HG03097 (cell line): ENCODE data around the gene SLC9A9.
"Not testable (repeated sequence)": the region's sequence is repeated elsewhere in the genome, so short reads cannot be mapped to it uniquely, and the experiment has no call there.

Source experiments
- ATAC-seq: cut with Tn5 transposase; IDR thresholded peaks from one replicate; pipeline ENCODE4 v1.9.1; 2021; ENCODE audit not compliant: unreplicated experiment, low FRiP score

The SLC9A9 gene

DNA sequence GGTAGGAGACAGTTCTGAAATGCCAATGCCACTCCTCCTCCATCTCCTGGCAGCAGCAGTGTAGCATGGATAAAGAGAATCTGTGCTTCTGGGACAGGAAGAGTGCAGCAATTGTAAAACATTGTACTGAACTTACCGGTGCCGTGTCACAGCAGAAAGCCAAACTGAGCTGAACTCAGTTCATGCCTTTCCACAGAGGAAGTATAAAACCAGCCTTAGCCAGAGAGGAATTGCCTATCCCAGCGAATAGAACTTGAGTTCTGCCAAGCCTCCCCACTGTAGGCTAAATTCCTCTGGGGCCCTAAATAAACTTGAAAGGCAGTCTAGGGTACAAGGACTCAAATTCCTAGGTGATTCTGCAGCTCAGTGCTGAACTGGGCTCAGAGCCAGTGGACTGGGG lies 148.8 kb downstream of the SLC9A9 start:
- ATAC-seq = no peak

DNA sequence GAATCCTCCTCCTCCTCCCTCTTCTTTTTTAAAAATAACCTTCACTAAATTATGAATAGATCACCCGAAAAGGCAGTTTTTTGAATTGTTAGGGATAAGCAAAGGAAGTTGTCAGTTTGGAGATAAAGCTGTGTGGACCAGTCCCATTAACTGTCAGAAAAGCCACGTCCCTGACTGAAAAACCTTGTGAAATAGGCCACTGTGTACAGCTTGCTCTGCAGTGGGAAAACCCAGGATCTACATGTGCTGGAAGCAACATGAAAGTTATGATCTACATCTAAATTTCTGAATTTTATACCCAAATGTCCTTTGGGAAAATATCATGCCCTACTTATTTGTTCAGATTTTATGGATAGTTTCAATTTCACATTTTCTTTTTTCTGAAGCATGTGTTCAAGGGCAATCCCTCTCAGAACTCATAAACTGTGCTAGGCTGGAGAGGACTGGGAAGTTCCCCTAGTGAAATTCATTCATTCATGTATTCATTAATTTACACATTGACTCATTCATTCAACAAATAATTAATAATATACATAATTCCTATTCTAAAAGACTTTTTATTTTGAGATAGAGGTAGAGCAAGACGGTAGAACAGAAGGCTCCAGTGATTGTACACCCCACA lies 149.5 kb downstream of the SLC9A9 start:
- ATAC-seq = no peak

DNA sequence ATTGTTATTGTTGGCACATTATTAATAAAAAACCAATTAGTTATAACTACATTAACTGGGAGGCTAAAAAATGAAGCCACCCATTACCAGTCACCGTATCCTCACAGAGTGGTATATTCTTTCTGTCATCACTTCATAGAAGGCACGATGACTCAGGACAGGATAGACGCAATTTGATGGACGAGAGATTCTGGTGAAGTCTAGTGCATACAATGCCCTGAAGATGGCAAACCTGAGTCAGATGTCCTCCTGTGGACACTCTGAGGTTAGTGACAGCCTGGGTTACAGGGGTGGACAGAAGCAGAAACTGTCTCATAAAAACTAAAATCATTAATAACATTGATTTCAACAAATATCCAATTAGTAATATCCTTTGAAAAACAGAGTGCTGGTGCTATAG lies 150.3 kb downstream of the SLC9A9 start:
- ATAC-seq = no peak

DNA sequence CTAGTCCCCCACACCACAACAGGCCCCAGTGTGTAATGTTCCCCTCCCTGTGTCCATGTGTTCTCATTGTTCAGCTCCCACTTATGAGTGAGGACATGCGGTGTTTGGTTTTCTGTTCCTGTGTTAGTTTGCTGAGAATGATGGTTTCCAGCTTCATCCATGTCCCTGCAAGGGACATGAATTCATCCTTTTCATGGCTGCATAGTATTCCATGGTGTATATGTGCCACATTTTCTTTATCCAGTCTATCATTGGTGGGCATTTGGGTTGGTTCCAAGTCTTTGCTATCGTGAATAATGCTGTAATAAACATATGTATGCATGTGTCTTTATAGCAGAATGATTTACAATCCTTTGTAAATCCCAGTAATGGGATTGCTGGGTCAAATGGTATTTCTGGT lies 152.9 kb downstream of the SLC9A9 start:
- not testable (repeated sequence) for ATAC-seq

DNA sequence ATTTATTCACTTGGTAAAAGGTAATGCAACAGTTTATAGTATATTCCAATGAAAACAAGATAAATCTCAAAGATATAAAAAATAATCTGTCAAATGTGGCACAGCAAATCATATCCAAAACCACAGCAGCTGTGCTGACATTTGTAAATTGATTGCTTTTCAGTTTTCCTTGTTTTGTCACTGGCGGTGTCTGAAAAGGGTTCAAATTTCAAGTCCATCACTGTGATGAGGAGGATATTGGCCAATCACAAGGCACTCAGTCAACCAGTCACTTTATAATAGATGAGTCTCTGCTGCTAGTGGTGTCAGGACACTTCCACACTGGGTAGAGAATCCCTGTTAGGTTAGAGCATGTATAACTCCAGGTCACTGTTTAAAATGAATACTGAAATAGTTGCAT lies 154.8 kb downstream of the SLC9A9 start:
- no peak for ATAC-seq

DNA sequence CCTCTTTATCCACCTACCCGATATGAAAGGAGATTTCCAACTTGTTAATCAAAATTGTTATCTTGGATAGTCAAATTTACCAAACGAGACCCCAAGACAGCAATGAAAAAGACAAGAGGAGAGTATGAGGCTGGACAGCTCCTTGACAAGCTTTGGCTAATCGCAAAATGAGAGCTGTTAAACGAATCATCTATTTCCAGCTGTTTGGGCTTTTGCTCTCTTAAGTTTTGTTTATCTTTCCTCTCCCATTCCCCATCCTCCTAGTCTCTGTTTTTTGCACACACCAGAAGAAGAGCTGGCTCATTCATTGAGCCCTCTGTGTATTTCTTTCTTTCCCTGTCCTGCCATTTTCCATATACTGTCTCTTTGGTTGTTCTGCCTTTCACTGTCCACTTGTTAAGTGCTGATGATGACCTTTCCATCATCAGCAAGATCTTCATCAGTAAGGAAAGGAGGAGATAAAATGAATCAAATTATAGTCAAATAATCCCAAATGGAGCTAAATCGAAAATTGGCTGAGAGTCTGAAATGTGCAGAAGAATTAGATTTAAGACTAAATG lies 161.6 kb downstream of the SLC9A9 start:
- ATAC-seq = no peak

DNA sequence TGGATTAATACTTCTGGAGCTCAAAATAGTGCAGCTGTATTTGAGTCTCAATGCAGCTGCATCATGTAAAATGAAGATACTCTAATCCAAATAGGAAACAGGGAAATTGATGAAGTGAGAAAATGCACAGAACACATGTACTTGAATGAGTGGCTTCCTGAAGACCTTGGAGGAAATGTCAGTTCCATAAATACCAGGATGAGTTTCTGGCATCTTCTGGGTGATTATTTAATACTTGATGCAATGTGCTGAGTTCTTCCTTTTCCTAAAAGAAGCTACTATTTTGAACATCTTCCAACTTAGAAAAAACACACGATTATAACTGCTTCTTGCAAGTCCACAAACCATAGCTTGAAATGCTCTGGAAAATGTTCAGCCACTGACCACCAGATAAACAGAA lies 162.8 kb downstream of the SLC9A9 start:
- no peak for ATAC-seq

DNA sequence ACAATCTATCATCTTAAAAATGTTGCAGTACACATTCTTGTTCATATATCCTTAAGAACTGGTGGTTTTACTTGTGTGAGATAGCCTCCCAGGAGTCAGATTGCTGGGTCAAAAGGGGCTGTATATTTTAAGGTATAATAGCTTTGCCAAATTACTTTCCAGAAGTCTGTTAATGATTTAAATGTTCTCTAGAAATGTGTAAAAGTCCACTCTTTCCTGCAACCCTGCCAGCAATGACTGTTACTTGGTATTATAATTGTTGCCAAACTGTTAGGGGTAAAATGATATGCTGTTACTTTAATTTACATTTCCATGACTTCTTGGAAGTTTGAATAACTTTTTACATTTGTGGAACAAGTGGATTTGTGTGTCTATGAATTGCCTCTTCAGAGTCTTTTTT lies 170.8 kb downstream of the SLC9A9 start:
- no peak for ATAC-seq

DNA sequence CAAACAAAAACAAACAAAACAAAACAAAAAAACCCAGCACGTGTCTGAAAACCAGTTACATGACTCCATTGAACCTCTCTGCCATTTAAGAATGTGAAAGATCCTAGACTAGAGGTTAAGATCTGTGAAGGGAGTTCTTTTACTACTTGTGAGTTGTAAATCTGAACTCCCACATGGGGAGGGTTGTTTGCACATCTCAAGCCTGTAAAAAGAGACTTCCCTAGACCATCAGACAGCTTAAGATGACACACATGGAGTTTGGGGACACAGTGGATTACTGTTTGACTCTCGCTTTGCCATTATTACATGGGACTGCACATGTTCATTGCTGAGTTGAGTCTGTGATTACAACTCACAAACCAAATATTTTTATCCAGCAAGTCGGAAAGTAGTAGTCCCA lies 171.5 kb downstream of the SLC9A9 start:
- ATAC-seq = no peak

DNA sequence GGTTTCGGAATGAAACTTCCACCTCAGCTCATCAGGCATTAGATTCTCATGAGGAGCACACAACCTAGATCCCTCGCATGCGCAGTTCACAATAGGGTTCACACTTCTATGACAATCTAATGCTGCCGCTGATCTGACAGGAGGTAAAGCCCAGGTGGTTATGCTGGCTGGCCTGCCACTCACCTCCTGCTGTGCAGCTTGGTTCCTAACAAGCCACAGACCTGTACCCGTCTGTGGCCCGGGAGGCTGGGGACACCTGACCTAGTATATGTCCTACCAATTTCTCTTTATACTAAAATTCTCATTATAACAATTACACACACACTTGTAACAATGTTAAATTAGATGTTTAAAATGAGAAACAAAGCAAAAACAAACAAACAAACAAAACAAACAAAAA lies 172.2 kb downstream of the SLC9A9 start:
- ATAC-seq = no peak

DNA sequence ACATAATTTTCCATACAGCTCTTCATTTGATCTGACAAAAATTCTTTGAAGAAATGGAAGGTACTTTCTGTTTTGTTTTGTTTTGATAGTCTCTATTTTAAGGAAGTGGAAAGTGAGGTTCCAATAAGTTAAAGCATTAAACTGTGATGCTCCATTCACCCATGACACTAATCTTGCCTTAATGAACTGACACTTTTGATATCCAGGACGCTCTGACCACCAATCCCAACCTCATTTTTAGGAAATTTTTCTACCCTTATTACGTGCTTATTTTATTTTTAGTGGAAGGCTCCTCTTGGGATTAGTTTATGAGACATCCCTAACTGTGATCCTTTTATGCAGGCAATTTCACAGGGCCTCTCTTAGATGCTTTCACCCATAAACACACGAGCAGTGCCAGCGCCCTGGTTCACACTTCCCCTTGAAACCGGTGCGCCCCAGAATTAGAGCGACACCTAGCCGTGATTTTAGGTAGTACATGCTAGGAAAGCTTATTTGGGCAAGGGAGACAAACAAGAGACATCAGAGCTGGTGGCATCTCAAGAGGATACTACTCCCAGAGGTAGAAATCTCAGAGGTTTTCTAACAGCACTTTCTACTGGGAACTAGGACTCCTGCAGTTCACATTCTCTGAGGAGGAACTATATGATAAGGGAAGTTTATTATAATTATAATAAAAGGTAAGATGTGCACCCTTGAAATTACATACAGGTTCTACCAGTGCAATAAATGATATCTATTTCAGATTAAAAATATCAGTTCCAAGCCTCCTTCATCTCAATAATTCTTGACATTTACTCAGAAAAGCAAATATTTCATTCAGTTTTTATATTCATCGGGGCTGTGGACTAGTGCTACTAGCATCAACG lies 173.9 kb downstream of the SLC9A9 start:
- ATAC-seq = peak; percentile 64

DNA sequence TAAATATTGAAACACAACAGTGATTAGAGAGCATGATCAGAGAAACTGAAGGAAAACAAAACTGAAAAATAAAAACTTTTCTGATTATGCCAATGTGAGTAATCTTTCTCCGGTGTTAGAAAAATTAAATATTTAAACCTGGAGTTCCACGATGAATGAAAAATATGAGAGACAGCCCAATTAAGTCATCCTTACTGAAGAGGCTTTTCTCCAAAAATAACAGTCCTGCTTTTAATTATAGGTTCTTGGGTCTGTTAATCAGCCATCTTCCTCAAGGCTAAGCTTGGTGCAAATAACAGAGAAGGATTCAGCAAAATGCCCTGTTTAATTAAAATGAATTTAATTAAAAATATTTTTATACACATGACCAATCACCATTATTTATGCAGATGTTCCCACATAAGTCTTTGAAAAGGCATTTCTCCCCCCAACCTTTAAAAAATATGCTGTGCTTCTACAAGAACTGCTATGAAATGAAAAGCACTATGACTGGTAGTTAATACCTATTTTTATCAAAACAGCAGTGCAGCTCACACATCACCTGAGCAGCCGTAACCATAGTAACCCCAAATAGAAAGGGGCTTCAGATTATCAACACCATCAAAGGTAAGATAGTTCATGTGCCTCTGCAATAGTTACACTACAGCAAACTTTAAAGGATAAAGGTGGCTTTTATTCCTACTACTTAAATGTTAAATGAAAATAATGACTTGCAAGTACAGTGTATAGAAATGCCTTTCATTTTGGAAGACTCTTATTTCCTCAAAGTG lies 175.7 kb downstream of the SLC9A9 start:
- no peak for ATAC-seq

DNA sequence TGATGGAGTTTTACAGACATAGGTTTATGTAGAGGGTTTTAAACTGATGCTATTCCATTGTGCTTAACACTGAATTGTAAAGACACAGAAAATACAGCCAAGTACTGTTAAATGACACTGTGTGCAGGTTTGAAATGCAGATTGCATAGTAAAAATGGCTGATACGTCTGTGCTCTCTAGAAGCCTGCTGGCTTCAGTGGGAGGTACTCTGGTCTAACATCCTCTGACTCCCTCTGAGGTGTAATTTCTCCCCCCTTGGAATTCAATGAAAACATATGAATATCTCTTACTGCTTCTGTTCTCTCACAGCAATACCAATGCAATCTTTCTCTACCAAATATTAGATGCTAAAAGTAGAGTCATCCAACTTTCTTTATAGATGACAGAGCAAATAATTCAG lies 176.6 kb downstream of the SLC9A9 start:
- no peak for ATAC-seq

DNA sequence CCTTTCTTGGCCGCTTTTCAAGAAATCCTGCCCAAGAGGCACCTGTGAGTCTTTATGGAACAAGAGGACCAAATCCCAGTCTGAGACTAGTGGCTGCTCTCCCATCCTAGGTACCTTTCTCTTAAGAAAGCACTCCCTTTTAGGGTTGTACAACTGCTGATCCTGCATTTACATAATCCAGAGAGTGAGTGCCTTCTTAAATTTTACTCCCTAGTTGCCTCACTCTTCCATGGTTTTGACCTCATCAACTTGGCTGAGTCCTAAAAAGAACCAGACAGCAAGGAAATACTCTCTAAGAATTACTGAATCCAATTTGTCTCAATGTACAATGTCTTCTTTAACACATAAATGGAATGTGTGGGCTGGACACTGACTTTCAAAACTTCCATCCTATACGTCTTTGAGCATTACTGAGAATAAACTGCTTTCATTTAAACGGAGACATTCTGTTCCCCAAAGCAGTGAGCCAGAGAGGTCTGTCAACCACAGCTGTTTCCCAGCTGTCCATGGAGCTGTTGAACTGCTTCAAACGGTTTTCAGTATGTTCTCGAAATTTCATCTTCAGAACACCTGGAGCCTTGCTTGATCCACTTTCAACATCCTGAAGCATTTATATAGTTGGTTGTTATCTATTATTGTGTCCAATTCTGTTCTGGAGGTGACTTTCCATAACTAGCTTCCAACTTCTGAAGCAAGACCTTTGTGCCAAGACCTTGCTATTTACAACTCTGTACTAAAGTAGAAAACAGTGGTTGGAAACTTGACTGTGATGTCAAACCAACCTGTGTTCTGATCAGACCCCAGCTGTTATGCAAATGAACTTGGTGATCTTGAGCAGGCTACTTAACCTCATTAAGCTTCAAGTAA lies 179.1 kb downstream of the SLC9A9 start:
- peak; percentile 83 for ATAC-seq

DNA sequence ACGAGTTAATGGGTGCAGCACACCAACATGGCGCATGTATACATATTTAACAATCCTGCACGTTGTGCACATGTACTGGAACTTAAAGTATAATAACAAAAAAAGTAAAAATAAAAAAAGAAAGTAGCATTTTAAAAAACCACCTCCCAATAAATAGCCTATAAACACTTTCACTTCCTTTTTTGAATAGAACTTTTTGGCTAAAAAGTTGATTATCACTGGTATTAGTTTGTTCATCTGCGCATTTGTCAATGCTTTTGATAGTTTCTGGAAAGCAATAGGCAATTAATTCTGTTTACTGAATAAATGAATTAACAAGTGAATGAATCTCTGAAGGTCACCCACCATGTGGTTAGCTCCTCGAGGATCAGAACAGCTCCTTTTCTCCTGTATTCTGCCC lies 179.9 kb downstream of the SLC9A9 start:
- no peak for ATAC-seq

DNA sequence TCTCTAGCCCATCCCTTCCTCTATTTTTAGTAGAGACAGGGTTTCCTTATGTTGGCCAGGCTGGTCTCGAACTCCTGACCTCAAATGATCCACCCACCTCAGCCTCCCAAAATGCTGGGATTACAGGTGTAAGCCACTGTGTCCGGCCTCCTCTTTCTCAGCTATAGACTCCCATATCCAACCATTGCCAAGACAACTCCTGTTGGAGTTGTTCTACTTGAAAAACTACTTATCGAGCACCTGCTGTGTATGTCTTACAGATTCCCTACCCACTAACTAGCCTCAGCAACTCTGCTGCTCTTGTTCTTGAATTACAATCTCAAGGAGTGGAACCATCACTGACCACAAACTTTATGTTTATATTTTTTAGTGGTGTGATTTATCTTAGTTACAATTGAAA lies 186.6 kb downstream of the SLC9A9 start:
- no peak for ATAC-seq

DNA sequence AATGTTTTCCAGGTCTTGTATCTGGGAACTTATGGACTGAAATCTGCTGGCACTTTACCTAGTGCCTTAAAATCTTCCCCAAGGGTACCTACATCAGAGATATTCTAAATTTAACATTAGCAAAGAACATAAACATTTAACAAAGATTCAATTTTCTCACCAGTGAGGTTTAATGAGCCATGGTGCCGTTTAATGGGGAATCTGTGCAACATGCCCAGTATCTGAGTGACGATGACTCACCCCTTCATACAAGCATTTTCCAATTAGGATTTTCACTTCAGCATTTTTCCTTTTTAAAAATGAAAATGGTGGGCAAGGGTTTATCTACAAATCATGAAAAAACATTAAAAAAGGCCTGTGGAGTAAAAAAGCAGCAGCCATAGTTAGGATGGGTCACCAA lies 189.4 kb downstream of the SLC9A9 start:
- no peak for ATAC-seq

DNA sequence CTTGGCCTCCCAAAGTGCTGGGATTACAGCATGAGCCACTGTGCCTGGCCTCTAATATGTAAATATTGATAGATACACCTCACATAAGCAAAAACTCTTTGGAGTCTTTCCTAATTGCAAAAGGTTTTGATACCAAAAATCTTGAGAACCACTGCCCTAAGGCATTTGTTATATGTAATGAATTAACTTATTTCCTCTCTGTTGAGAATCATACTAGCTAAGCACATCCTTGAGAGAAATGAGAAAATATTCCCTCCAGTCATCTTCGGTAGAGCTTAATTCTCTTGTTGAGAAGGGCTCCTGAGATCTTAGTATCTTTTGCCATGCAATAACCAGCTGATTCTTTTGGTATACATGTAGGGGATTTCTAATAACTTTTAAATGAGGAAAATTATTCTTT lies 190.2 kb downstream of the SLC9A9 start:
- ATAC-seq = no peak

DNA sequence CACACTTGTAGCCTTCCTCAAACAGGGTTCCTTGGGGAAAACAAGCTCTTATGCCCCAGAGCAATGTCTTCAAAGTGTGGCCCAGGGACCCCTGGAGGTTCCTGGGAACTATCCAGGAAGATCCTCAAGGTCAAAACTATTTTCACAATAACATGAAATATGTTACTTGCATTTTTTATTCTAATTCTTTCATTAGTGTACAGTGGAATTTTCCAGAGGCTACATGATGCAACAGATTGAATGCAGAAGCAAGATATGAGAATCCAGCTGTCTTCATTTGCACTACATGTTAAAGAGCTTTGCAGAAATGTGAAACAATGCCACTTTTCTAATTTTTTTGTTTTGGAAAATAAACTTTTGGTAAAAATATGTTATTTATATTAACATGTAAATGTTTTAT lies 190.9 kb downstream of the SLC9A9 start:
- ATAC-seq = no peak

DNA sequence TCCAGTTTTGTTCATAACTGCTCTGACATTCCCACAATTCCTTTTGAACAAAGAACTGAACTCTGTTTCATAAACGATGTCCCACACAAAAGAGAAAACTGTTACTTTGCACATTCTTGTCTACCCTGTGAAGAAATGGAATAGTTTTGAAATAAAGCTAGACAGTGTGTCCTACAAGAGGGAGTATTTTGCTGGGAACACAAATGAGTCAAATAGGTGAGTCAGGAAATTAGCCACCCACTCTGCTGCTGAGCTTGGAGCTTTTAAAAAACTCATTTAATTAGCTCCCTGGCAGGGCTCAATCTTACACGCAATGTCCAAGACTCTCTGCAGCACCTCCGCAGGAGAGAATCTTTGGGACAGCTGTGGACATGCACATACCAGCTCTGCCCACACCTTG lies 193.4 kb downstream of the SLC9A9 start:
- no peak for ATAC-seq
